D721Med (cell line): ENCODE measurements around the gene ZBTB32.

Experiments
- DNase-seq: peaks from one replicate; pipeline ENCODE4 v3.0.0; 2011; ENCODE audit warnings: low spot score; ENCODE audit not compliant: insufficient read length
- FAIRE-seq: peaks from 2 replicates; lab custom pipeline; 2011; peaks lifted over from hg19 to GRCh38; lab: Jason Lieb, UNC
- CTCF ChIP-seq: IDR thresholded peaks from 2 replicates; pipeline ENCODE4 v1.5.1; 2012; ENCODE audit warnings: mild to moderate bottlenecking, control low read depth; ENCODE audit not compliant: insufficient read depth; ENCODE audit errors: missing control alignments

The ZBTB32 gene

GRCh38 chr19:35738021-35738886 is 33.9 kb downstream of the ZBTB32 start:
- FAIRE-seq (no peak), DNase-seq (peak; percentile 11)
- no peak for TF ChIP-seq CTCF

- FAIRE-seq = no peak
- DNase-seq = no peak
Observed at GRCh38 chr19:35738887-35739229, 34.5 kb downstream of the ZBTB32 start.

DNA sequence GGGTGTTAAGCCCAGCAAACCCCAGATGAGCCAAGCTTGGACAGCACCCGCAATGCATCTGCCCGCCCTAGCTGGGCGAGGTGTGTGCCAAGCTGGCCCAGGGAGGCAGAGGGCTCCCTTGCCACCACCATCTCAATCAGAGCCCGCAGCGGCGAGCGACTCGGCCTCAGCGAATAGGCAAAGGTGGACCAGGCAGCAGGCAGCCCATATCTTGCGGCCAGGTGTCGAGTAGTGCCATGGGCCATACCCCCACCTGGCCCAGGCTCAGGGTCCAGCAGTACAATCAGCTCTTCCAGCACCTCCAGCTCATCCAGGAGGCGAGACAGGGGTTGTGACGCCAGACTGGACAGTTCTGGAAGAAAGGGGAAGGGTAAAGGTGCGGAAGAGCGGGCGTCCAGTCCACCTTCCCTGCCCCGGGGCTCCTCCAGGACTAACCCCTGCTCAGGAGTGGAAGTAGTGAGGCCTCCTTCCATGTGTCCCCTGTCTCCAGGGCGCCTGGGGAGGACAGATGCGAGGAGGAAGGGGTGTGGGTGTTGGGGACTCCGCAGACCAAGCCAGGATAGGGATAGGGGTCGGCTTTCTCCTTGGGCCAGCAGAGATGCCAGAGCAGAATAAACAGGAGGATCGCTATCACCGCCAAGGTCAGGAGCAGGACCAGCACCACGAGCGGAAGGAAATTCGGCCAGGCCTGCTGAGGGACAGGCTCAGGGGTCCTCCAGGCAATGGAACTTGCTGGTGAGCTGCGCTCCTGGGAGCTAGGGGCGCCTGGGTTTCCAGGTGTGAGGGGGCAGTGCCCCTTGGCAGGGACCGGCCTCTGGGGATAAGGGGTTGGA is 35.1 kb downstream of the ZBTB32 start:
- no peak for FAIRE-seq
- DNase-seq = peak; percentile 17
- no peak for TF ChIP-seq CTCF

More at GRCh38 chr19:35738887-35739229, 34.5 kb downstream of the ZBTB32 start:
- no peak for TF ChIP-seq CTCF

DNA sequence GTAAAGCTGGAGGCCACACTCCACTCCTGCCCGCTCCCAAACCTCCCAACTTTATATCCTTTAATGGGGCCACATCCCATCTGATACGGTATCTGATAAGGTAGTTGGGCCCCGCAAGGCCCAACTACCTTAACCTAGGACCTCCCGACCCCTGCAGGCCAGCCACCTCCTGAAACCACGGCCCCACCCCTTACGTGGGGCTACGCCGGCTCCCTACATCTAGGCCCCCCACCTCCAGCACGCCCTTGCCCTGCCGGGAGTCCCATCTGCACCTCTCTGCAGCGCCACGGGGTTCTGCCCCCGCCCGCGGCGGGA is 35.7 kb downstream of the ZBTB32 start:
- DNase-seq (no peak), FAIRE-seq (no peak)
- TF ChIP-seq CTCF = no peak

GRCh38 chr19:35740423-35741202 is 36.3 kb downstream of the ZBTB32 start:
- DNase-seq = peak; percentile 99
- TF ChIP-seq CTCF = no peak
- no peak for FAIRE-seq

- DNase-seq (peak; percentile 20), FAIRE-seq (no peak)
- no peak for TF ChIP-seq CTCF
Observed at GRCh38 chr19:35741203-35741515, 36.8 kb downstream of the ZBTB32 start.
